SK-N-SH treated with all-trans-retinoic acid at 6 μM for 48 hours (cell line): ENCODE results near the gene LARP4.

Experiments used
- ATAC-seq: fragments of 200-7000 bp; cut with Tn5 transposase; 3 replicates; pipeline ENCODE4 v1.9.1; 2020; ENCODE audit warnings: mild to moderate bottlenecking, moderate library complexity
- BACH2 ChIP-seq: fragments of 250-450 bp; sonication (Bioruptor Pico); IDR thresholded peaks from 2 replicates; pipeline ENCODE4 v1.9.0; 2021; ENCODE audit warnings: mild to moderate bottlenecking, borderline replicate concordance
- CSDC2 ChIP-seq: fragments of 250-450 bp; sonication (Bioruptor Pico); IDR thresholded peaks from 2 replicates; pipeline ENCODE4 v1.5.0; 2020; ENCODE audit warnings: mild to moderate bottlenecking, moderate library complexity
- ESRRG ChIP-seq: fragments of 250-450 bp; sonication (Bioruptor Pico); IDR thresholded peaks from 2 replicates; pipeline ENCODE4 v1.6.1; 2021; ENCODE audit warnings: mild to moderate bottlenecking
- GLIS3 ChIP-seq: fragments of 250-450 bp; sonication (Bioruptor Pico); IDR thresholded peaks from 2 replicates; pipeline ENCODE4 v1.5.0; 2020; ENCODE audit warnings: mild to moderate bottlenecking, moderate library complexity
- ISL1 ChIP-seq: fragments of 250-450 bp; sonication (Bioruptor Pico); IDR thresholded peaks from 2 replicates; pipeline ENCODE4 v2.1.2; 2022; ENCODE audit warnings: mild to moderate bottlenecking, moderate library complexity
- OSR1 ChIP-seq: fragments of 250-450 bp; sonication (Bioruptor Pico); IDR thresholded peaks from 2 replicates; pipeline ENCODE4 v1.8.0; 2022; ENCODE audit warnings: moderate library complexity, mild to moderate bottlenecking, inconsistent platforms
- PPARA ChIP-seq: fragments of 250-450 bp; sonication (Bioruptor Pico); IDR thresholded peaks from 2 replicates; pipeline ENCODE4 v1.5.0; 2020; ENCODE audit warnings: mild to moderate bottlenecking, borderline replicate concordance
- RARB ChIP-seq: fragments of 250-450 bp; sonication (Bioruptor Pico); IDR thresholded peaks from 2 replicates; pipeline ENCODE4 v1.8.0; 2021; ENCODE audit warnings: mild to moderate bottlenecking, moderate library complexity
- SNAI2 ChIP-seq: fragments of 250-450 bp; sonication (Bioruptor Pico); IDR thresholded peaks from 2 replicates; pipeline ENCODE4 v1.5.0; 2020; ENCODE audit warnings: mild to moderate bottlenecking, moderate library complexity
- TCF4 ChIP-seq: fragments of 250-450 bp; sonication (Bioruptor Pico); IDR thresholded peaks from 2 replicates; pipeline ENCODE4 v1.8.0; 2021; ENCODE audit warnings: mild to moderate bottlenecking, moderate library complexity, borderline replicate concordance
- TOX ChIP-seq: fragments of 250-450 bp; sonication (Bioruptor Pico); IDR thresholded peaks from 2 replicates; pipeline ENCODE4 v1.8.0; 2021; ENCODE audit warnings: mild to moderate bottlenecking, moderate library complexity, borderline replicate concordance
- ZC3H10 ChIP-seq: fragments of 250-450 bp; sonication (Bioruptor Pico); IDR thresholded peaks from 2 replicates; pipeline ENCODE4 v1.5.1; 2021; ENCODE audit warnings: mild to moderate bottlenecking, moderate library complexity
- ZFP3 ChIP-seq: fragments of 250-450 bp; sonication (Bioruptor Pico); IDR thresholded peaks from 2 replicates; pipeline ENCODE4 v1.5.0; 2020; ENCODE audit warnings: mild to moderate bottlenecking, moderate library complexity
- ZNF565 ChIP-seq: fragments of 450-650 bp; formaldehyde crosslinking; conservative IDR thresholded peaks from 2 replicates; pipeline ENCODE4 v1.5.0; 2020; ENCODE audit warnings: low read depth, mild to moderate bottlenecking, moderate library complexity
- ZNF70 ChIP-seq: fragments of 450-650 bp; formaldehyde crosslinking; IDR thresholded peaks from 2 replicates; pipeline ENCODE4 v1.5.0; 2020; ENCODE audit warnings: mild to moderate bottlenecking, moderate library complexity
- ZNF8 ChIP-seq: fragments of 450-650 bp; formaldehyde crosslinking; IDR thresholded peaks from 2 replicates; pipeline ENCODE4 v1.5.0; 2020; ENCODE audit warnings: mild to moderate bottlenecking, moderate library complexity
- TF ChIP-seq, protein P1 (sequence below): fragments of 250-450 bp; sonication (Bioruptor Pico); IDR thresholded peaks from 2 replicates; pipeline ENCODE4 v1.5.1; 2020; ENCODE audit warnings: low read depth, mild to moderate bottlenecking, moderate library complexity
- TF ChIP-seq, protein P2 (sequence below): fragments of 250-450 bp; sonication (Bioruptor Pico); IDR thresholded peaks from 2 replicates; pipeline ENCODE4 v1.5.0; 2020; ENCODE audit warnings: mild to moderate bottlenecking, moderate library complexity
- TF ChIP-seq, protein P3 (sequence below): fragments of 250-450 bp; sonication (Bioruptor Pico); IDR thresholded peaks from 2 replicates; pipeline ENCODE4 v1.5.1; 2021; ENCODE audit warnings: mild to moderate bottlenecking, moderate library complexity
- TF ChIP-seq, protein P4 (sequence below): fragments of 250-450 bp; sonication (Bioruptor Pico); IDR thresholded peaks from 2 replicates; pipeline ENCODE4 v1.8.0; 2020; ENCODE audit warnings: mild to moderate bottlenecking, moderate library complexity, borderline replicate concordance

LARP4 gene

DNA sequence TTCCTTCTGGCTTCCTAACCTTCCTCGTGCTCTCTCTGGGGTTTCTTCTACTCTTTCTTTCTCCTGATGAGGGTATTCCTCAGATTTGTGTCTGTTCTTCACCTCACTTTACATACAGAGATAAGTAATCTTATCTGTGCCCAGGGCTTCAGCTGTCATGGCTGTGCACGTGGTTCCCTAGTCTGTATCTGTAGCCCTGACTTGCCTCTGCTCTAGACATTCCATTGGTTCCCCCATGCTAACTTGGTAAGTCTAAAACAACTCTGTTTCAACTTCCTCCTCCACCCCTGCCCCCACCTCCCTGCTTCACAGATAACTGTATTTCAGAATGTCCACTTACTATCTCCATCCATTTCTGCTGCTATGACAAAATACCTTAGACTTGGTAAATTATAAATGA, 114.9 kb downstream of the LARP4 start:
- TF ChIP-seq BACH2 (CRISPR knock-in tag) (no peak), TOX (CRISPR knock-in tag) (no peak), OSR1 (no peak)
- TF ChIP-seq, all 23 proteins: peak for 0
- no peak for ATAC-seq

DNA sequence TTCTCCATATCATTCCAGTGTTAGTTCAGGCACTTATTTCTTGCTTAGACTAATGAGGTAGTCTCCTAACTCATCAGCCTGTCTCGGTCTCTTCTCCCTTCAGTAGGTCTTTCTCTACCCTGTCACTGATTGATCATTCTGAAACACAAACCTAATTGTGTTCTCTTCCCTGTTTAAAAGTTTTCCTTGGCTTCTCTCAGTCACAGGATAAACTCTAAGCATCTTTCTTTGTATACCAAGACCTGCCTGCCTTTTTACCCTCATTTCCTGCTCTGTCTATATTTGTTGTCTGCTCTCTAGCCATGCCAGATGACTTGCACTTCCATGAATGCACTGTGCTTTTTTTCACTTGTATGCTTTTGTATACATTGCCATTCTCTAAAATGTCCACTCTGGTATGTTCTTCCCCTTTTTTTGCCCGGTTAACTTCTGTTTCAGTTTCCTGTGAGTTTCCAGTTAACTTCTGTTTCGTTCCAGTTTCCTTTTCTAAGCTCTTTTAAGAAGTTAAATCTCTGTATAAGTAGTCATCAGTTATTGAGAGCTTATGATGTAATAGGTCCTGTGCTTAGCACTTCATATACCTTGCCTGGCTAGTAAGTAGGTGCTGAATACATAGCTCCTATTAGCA, 116.8 kb downstream of the LARP4 start:
- TF ChIP-seq, protein P1, sequence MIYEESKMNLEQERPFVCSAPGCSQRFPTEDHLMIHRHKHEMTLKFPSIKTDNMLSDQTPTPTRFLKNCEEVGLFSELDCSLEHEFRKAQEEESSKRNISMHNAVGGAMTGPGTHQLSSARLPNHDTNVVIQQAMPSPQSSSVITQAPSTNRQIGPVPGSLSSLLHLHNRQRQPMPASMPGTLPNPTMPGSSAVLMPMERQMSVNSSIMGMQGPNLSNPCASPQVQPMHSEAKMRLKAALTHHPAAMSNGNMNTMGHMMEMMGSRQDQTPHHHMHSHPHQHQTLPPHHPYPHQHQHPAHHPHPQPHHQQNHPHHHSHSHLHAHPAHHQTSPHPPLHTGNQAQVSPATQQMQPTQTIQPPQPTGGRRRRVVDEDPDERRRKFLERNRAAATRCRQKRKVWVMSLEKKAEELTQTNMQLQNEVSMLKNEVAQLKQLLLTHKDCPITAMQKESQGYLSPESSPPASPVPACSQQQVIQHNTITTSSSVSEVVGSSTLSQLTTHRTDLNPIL: no peak
- TF ChIP-seq, protein P2, sequence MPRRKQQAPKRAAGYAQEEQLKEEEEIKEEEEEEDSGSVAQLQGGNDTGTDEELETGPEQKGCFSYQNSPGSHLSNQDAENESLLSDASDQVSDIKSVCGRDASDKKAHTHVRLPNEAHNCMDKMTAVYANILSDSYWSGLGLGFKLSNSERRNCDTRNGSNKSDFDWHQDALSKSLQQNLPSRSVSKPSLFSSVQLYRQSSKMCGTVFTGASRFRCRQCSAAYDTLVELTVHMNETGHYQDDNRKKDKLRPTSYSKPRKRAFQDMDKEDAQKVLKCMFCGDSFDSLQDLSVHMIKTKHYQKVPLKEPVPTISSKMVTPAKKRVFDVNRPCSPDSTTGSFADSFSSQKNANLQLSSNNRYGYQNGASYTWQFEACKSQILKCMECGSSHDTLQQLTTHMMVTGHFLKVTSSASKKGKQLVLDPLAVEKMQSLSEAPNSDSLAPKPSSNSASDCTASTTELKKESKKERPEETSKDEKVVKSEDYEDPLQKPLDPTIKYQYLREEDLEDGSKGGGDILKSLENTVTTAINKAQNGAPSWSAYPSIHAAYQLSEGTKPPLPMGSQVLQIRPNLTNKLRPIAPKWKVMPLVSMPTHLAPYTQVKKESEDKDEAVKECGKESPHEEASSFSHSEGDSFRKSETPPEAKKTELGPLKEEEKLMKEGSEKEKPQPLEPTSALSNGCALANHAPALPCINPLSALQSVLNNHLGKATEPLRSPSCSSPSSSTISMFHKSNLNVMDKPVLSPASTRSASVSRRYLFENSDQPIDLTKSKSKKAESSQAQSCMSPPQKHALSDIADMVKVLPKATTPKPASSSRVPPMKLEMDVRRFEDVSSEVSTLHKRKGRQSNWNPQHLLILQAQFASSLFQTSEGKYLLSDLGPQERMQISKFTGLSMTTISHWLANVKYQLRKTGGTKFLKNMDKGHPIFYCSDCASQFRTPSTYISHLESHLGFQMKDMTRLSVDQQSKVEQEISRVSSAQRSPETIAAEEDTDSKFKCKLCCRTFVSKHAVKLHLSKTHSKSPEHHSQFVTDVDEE (CRISPR knock-in tag): no peak
- no peak for TF ChIP-seq CSDC2 (CRISPR knock-in tag)
- TF ChIP-seq ZNF70: no peak
- TF ChIP-seq, protein P3, sequence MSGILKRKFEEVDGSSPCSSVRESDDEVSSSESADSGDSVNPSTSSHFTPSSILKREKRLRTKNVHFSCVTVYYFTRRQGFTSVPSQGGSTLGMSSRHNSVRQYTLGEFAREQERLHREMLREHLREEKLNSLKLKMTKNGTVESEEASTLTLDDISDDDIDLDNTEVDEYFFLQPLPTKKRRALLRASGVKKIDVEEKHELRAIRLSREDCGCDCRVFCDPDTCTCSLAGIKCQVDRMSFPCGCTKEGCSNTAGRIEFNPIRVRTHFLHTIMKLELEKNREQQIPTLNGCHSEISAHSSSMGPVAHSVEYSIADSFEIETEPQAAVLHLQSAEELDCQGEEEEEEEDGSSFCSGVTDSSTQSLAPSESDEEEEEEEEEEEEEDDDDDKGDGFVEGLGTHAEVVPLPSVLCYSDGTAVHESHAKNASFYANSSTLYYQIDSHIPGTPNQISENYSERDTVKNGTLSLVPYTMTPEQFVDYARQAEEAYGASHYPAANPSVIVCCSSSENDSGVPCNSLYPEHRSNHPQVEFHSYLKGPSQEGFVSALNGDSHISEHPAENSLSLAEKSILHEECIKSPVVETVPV (CRISPR knock-in tag): no peak
- no peak for TF ChIP-seq PPARA (CRISPR knock-in tag)
- peak; percentile 70 for ATAC-seq

DNA sequence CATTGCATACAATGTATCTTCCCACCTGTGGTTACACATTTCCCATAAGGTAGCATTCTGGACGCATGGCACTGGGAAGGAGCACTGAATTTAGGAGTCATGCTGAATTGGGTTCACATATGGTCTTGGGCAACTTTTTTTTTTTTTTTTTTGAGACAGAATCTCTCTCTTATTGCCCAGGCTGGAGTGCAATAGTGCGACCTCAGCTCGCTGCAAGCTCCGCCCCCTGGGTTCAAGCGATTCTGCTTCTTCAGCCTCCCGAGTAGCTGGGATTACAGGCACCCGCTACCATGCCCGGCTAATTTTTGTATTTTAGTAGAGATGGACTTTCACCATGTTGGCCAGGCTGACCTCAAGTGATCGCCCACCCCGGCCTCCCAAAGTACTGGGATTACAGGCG, 117.4 kb downstream of the LARP4 start:
- no peak for ATAC-seq
- TF ChIP-seq, protein P1: no peak
- TF ChIP-seq ZC3H10 (CRISPR knock-in tag): no peak
- TF ChIP-seq TOX (CRISPR knock-in tag): no peak
- no peak for TF ChIP-seq RARB (CRISPR knock-in tag)
- no peak for TF ChIP-seq TCF4
- no peak for TF ChIP-seq ZNF565 (CRISPR knock-in tag)
- no peak for TF ChIP-seq GLIS3 (CRISPR knock-in tag)
- TF ChIP-seq SNAI2 (CRISPR knock-in tag): no peak
- TF ChIP-seq, protein P3 (CRISPR knock-in tag): no peak
- TF ChIP-seq, protein P2 (CRISPR knock-in tag): no peak
- no peak for TF ChIP-seq PPARA (CRISPR knock-in tag)
- TF ChIP-seq OSR1: no peak
- TF ChIP-seq, all 23 proteins: peak for 0

DNA sequence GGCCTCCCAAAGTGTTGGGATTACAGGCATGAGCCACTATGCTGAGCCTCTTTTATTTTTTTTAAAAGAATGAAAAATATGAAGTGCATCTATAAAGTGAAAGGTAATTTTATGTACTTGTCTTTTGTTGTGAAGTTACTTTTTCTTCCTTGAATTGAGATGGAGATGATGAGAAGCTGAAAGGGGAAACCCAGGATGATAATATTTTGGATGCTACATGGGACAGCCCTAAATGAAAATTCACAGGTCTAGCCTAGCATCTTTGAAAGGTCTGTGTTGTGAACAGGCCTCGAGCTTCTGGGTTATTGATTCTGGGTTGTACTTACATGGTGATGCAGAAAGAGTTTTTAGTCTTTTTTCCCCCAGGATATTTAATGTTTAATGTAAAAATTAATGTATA, 118.7 kb downstream of the LARP4 start:
- ATAC-seq: no peak
- TF ChIP-seq TOX (CRISPR knock-in tag): no peak
- TF ChIP-seq ISL1 (CRISPR knock-in tag): no peak
- TF ChIP-seq ZNF70: no peak
- no peak for TF ChIP-seq ZFP3 (CRISPR knock-in tag)
- TF ChIP-seq, protein P4, sequence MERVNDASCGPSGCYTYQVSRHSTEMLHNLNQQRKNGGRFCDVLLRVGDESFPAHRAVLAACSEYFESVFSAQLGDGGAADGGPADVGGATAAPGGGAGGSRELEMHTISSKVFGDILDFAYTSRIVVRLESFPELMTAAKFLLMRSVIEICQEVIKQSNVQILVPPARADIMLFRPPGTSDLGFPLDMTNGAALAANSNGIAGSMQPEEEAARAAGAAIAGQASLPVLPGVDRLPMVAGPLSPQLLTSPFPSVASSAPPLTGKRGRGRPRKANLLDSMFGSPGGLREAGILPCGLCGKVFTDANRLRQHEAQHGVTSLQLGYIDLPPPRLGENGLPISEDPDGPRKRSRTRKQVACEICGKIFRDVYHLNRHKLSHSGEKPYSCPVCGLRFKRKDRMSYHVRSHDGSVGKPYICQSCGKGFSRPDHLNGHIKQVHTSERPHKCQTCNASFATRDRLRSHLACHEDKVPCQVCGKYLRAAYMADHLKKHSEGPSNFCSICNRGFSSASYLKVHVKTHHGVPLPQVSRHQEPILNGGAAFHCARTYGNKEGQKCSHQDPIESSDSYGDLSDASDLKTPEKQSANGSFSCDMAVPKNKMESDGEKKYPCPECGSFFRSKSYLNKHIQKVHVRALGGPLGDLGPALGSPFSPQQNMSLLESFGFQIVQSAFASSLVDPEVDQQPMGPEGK (CRISPR knock-in tag): no peak
- TF ChIP-seq ZNF8 (CRISPR knock-in tag): no peak
- TF ChIP-seq PPARA (CRISPR knock-in tag): no peak
- no peak for TF ChIP-seq GLIS3 (CRISPR knock-in tag)
- no peak for TF ChIP-seq RARB (CRISPR knock-in tag)
- no peak for TF ChIP-seq TCF4
- TF ChIP-seq ESRRG: no peak
